Measurements from ENCODE around the gene PRKG1. TPM values are rescaled to one million over a fixed set of nuclear protein-coding genes. Genes with fewer than 3 reads are reported as not detected.

Gene PRKG1
- total and polyA plus RNA-seq, 4 donors, result 0.46 to 5.1 (median 1.5) TPM

DNA sequence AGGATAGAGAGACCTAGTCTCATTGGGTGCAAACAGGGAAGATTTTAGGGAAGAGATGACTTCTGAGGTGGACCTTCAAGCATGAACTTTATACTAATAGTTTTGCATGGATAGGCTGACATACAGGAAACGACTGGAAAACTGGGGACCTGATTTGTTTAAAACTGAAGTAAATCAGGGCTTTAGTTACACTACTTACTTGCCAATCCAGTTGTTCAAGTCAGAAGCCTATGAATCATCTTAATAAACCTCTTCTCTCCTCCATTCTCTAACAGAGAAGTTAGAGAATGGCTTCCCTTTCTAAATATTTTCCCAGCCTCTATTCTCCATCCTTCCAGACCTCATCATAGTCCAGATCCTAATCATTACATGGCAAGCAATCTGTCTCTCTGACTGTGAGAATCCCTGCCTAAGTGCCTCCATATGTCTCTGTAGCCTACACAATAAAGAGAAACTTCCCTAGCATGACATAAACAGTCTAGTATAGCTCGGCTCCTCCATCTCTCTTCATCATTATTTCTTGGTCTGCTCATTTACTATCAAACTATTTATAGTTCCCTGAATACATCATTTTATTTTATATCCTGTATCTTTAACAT is 55.8 kb downstream of the PRKG1 start:
- no peak for DNase-seq (ENCODE audit: low spot score)
- WGBS, result 52% methylated on average over 2 of the region's 2 CpGs

DNA sequence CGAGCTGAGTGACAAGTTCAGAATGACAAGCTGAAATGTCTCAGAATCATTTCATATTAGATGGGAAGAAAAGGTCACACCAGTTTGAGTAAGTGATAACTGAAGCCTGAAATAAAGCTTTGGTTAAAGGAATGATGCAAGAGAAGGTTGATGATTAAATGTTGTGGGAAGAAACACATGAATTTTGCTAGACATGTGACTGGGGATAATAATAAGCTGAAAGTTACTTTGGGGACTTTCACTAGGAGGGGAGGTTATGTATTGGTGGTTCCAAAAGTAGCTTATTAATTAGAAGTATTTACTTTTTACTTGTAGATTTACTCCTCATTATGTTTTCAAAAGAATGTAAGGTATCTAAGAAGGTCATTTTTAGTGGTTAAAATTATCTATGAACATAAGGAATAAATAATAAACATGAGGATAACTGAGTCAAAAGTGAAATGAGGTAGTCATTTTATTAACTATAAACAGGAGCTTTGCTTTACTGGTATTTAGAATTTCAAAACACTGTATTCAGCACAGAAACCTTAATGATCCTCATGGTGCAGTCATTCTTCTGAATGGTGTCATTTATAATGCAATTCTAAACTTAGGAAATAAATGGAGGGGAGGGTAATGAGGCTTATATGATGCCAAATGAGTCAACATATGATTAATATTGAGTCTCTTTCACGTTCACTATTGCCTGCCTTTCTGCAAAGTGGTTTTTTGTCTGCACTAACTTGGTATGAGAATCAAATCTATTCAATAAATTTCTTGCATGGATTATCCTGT is 63.7 kb downstream of the PRKG1 start:
- H3K36me3 ChIP-seq (ENCODE audit: control insufficient read depth in 4 of 4, insufficient read depth in 3 of 4, low read depth in 1 of 4, low read length in 3 of 4), result no peaks in the 10 kb centered on the region
- no peaks in the 10 kb centered on the region for H3K9me3 ChIP-seq (ENCODE audit: control insufficient read depth in 4 of 4, low read length in 3 of 4)
- no peak overlapping the region for H3K4me3 ChIP-seq (ENCODE audit: low read depth in 1 of 3, low read length in 3 of 3)
- TF ChIP-seq, protein P1, sequence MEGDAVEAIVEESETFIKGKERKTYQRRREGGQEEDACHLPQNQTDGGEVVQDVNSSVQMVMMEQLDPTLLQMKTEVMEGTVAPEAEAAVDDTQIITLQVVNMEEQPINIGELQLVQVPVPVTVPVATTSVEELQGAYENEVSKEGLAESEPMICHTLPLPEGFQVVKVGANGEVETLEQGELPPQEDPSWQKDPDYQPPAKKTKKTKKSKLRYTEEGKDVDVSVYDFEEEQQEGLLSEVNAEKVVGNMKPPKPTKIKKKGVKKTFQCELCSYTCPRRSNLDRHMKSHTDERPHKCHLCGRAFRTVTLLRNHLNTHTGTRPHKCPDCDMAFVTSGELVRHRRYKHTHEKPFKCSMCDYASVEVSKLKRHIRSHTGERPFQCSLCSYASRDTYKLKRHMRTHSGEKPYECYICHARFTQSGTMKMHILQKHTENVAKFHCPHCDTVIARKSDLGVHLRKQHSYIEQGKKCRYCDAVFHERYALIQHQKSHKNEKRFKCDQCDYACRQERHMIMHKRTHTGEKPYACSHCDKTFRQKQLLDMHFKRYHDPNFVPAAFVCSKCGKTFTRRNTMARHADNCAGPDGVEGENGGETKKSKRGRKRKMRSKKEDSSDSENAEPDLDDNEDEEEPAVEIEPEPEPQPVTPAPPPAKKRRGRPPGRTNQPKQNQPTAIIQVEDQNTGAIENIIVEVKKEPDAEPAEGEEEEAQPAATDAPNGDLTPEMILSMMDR (IDR thresholded peaks at IDR 0.05; ENCODE audit: low read depth, low read length, missing input control), result no peak
- TF ChIP-seq, protein P2, sequence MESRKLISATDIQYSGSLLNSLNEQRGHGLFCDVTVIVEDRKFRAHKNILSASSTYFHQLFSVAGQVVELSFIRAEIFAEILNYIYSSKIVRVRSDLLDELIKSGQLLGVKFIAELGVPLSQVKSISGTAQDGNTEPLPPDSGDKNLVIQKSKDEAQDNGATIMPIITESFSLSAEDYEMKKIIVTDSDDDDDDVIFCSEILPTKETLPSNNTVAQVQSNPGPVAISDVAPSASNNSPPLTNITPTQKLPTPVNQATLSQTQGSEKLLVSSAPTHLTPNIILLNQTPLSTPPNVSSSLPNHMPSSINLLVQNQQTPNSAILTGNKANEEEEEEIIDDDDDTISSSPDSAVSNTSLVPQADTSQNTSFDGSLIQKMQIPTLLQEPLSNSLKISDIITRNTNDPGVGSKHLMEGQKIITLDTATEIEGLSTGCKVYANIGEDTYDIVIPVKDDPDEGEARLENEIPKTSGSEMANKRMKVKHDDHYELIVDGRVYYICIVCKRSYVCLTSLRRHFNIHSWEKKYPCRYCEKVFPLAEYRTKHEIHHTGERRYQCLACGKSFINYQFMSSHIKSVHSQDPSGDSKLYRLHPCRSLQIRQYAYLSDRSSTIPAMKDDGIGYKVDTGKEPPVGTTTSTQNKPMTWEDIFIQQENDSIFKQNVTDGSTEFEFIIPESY (IDR thresholded peaks at IDR 0.05), result no peak
- TF ChIP-seq HNF4G (IDR thresholded peaks at IDR 0.05), result no peak
- TF ChIP-seq RAD21 (IDR thresholded peaks at IDR 0.05), result no peak
- no peak for TF ChIP-seq RXRA (IDR thresholded peaks at IDR 0.05)
- no peak for TF ChIP-seq FOXA2 (IDR thresholded peaks at IDR 0.05)
- TF ChIP-seq JUND (IDR thresholded peaks at IDR 0.05), result no peak
- TF ChIP-seq TAF1 (conservative IDR thresholded peaks at IDR 0.05), result no peak
- TF ChIP-seq, protein P3, sequence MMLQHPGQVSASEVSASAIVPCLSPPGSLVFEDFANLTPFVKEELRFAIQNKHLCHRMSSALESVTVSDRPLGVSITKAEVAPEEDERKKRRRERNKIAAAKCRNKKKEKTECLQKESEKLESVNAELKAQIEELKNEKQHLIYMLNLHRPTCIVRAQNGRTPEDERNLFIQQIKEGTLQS (IDR thresholded peaks at IDR 0.05), result no peak
- 55% methylated on average over 2 of the region's 2 CpGs for WGBS
- DNase-seq (ENCODE audit: low spot score), result no peak
- H3K9ac ChIP-seq (ENCODE audit: low read depth in 1 of 2, low read length in 2 of 2), result no peak overlapping the region
- no peaks in the 10 kb centered on the region for H3K27me3 ChIP-seq (ENCODE audit: control insufficient read depth in 4 of 4, insufficient read depth in 4 of 4, low read length in 3 of 4)
- no peak overlapping the region for H3K27ac ChIP-seq (ENCODE audit: low read depth in 1 of 2, low read length in 2 of 2)
- no peaks in the 10 kb centered on the region for H3K4me1 ChIP-seq (ENCODE audit: control insufficient read depth in 4 of 4, insufficient read depth in 4 of 4, low read length in 3 of 4)

More for the DNA sequence above, 55.8 kb downstream of the PRKG1 start:
- no peak overlapping the region for H3K27ac ChIP-seq (ENCODE audit: low read depth in 1 of 2, low read length in 2 of 2)
- no peak overlapping the region for H3K4me3 ChIP-seq (ENCODE audit: low read depth in 1 of 3, low read length in 3 of 3)
- no peaks in the 10 kb centered on the region for H3K4me1 ChIP-seq (ENCODE audit: control insufficient read depth in 4 of 4, insufficient read depth in 4 of 4, low read length in 3 of 4)
- no peaks in the 10 kb centered on the region for H3K36me3 ChIP-seq (ENCODE audit: control insufficient read depth in 4 of 4, insufficient read depth in 3 of 4, low read depth in 1 of 4, low read length in 3 of 4)
- peaks cover 0 to 2% (median 0%) of the 10 kb centered on the region in 4 donors for H3K27me3 ChIP-seq (ENCODE audit: control insufficient read depth in 4 of 4, insufficient read depth in 4 of 4, low read length in 3 of 4)
- no peak overlapping the region for H3K9ac ChIP-seq (ENCODE audit: low read depth in 1 of 2, low read length in 2 of 2)
- no peaks in the 10 kb centered on the region for H3K9me3 ChIP-seq (ENCODE audit: control insufficient read depth in 4 of 4, low read length in 3 of 4)
- TF ChIP-seq GABPA (IDR thresholded peaks at IDR 0.05 in 1 of 2, conservative IDR thresholded peaks at IDR 0.05 in 1 of 2) (no peak), HNF4A (conservative IDR thresholded peaks at IDR 0.05) (no peak), HNF4G (IDR thresholded peaks at IDR 0.05) (no peak), FOXA2 (IDR thresholded peaks at IDR 0.05) (no peak), EGR1 (IDR thresholded peaks at IDR 0.05; ENCODE audit: low read depth in 2 of 2) (no peak), RAD21 (IDR thresholded peaks at IDR 0.05) (no peak), NR2F2 (IDR thresholded peaks at IDR 0.05) (no peak), RXRA (IDR thresholded peaks at IDR 0.05) (no peak), FOXA1 (IDR thresholded peaks at IDR 0.05) (no peak)
- TF ChIP-seq, protein P1 (IDR thresholded peaks at IDR 0.05; ENCODE audit: low read depth, low read length, missing input control), result no peak
